Keratinocyte (primary cell): ENCODE measurements around the gene FAM219B. TPM values are rescaled to one million over a fixed set of nuclear protein-coding genes. Genes with fewer than 3 reads are reported as not detected.

Experiments used
- DNase-seq: peaks from one replicate; pipeline ENCODE4 v3.0.0-alpha.2; 2011; ENCODE audit warnings: low read depth, missing footprints, low spot score
- FAIRE-seq: peaks from 2 replicates; lab custom pipeline; 2011; peaks lifted over from hg19 to GRCh38; lab: Jason Lieb, UNC
- H2AFZ ChIP-seq: 2 replicates; pipeline ENCODE4 v1.6.0; 2012; ENCODE audit warnings: low read length, control low read depth, inconsistent platforms; ENCODE audit not compliant: control insufficient read depth
- H3K27ac ChIP-seq: 2 replicates; pipeline ENCODE4 v1.5.1; 2011; ENCODE audit warnings: low read length; ENCODE audit not compliant: control insufficient read depth, insufficient read depth
- H3K27me3 ChIP-seq: 3 replicates; pipeline ENCODE4 v1.6.0; 2011; ENCODE audit warnings: low read length; ENCODE audit not compliant: control insufficient read depth, insufficient read depth; ENCODE audit errors: extremely low read depth
- H3K36me3 ChIP-seq, 2 experiments: 2 replicates in 1 of 2; 3 replicates in 1 of 2; pipeline ENCODE4 v1.5.1; 2011; ENCODE audit warnings: low read length in 2 of 2, mild to moderate bottlenecking in 1 of 2; ENCODE audit not compliant: control insufficient read depth in 2 of 2, insufficient read depth in 2 of 2; ENCODE audit errors: extremely low read depth in 1 of 2
- H3K4me1 ChIP-seq: 3 replicates; pipeline ENCODE4 v1.5.1; 2011; ENCODE audit warnings: low read length; ENCODE audit not compliant: control insufficient read depth, insufficient read depth; ENCODE audit errors: extremely low read depth
- H3K4me2 ChIP-seq: 3 replicates; pipeline ENCODE4 v1.6.0; 2011; ENCODE audit warnings: low read depth, low read length; ENCODE audit not compliant: control insufficient read depth, insufficient read depth; ENCODE audit errors: extremely low read depth
- H3K4me3 ChIP-seq, 3 experiments: fragments of 200-600 bp in 1 of 3; sonication (generic) in 1 of 3; 2 replicates in 2 of 3; 3 replicates in 1 of 3; pipeline ENCODE4 v1.5.1; 2011 to 2016; ENCODE audit warnings: low read length in 3 of 3, mild to moderate bottlenecking in 3 of 3, control low read depth in 2 of 3, inconsistent platforms in 1 of 3, low read depth in 1 of 3, mixed read lengths in 1 of 3, mixed run types in 1 of 3, moderate library complexity in 1 of 3; ENCODE audit not compliant: control insufficient read depth in 2 of 3, insufficient read depth in 2 of 3; ENCODE audit errors: extremely low read depth in 1 of 3
- H3K79me2 ChIP-seq: 2 replicates; pipeline ENCODE4 v1.6.0; 2012; ENCODE audit warnings: low read length; ENCODE audit not compliant: control insufficient read depth, insufficient read depth
- H3K9ac ChIP-seq: 3 replicates; pipeline ENCODE4 v1.6.0; 2011; ENCODE audit warnings: low read length; ENCODE audit not compliant: control insufficient read depth, insufficient read depth; ENCODE audit errors: extremely low read depth
- H3K9me1 ChIP-seq: 3 replicates; pipeline ENCODE4 v1.6.0; 2011; ENCODE audit warnings: low read length; ENCODE audit not compliant: control insufficient read depth, insufficient read depth; ENCODE audit errors: extremely low read depth
- H3K9me3 ChIP-seq: 2 replicates; pipeline ENCODE4 v1.5.1; 2012; ENCODE audit warnings: low read depth, low read length; ENCODE audit not compliant: control insufficient read depth
- H4K20me1 ChIP-seq: 3 replicates; pipeline ENCODE4 v1.6.0; 2011; ENCODE audit warnings: low read length; ENCODE audit not compliant: control insufficient read depth, insufficient read depth; ENCODE audit errors: extremely low read depth
- CTCF ChIP-seq, 3 experiments: IDR thresholded peaks in 1 of 3; conservative IDR thresholded peaks in 1 of 3; optimal IDR thresholded peaks in 1 of 3; 2 replicates in 2 of 3; 3 replicates in 1 of 3; pipeline versions ENCODE3 to v1.5.1; 2011; ENCODE audit warnings: low read length in 3 of 3, mild to moderate bottlenecking in 3 of 3, moderate library complexity in 2 of 3, control low read depth in 1 of 3, inconsistent platforms in 1 of 3; ENCODE audit not compliant: insufficient read depth in 2 of 3; ENCODE audit errors: extremely low read depth in 1 of 3
- EZH2 ChIP-seq: IDR thresholded peaks from one replicate; pipeline ENCODE4 v1.6.1; 2012; ENCODE audit warnings: inconsistent platforms, mild to moderate bottlenecking, low read length, moderate library complexity
- dilution Hi-C: fragments of 300-500 bp; cut with MboI; formaldehyde crosslinking; loops from one replicate; pipeline ENCODE4 v1.7.0; 2020; ENCODE audit warnings: low sequenced_read_pairs; ENCODE audit not compliant: extremely low pct_ligation_motif_present
- polyA plus RNA-seq, 5 experiments: library from polyadenylated mRNA; depleted of rRNA in 3 of 5; stranded (reverse) in 3 of 5; stranded (forward) in 1 of 5; unstranded in 1 of 5; fragments of >200 nt; gene quantifications; 1 replicate in 1 of 5; 2 replicates in 3 of 5; 3 replicates in 1 of 5; pipeline versions ENCODE4 v1.2.1 to v1.2.3, GENCODE V29; 2011 to 2012; ENCODE audit warnings: missing spikeins in 2 of 5, low read depth in 1 of 5, low replicate concordance in 1 of 5

The FAM219B gene
- polyA plus RNA-seq, 1 donor (not counting 4 experiments of a cell fraction or from before 2014, with no cell fraction given), result 45.4 TPM

- TF ChIP-seq EZH2, result no peak
- no peak for TF ChIP-seq CTCF (optimal IDR thresholded peaks at IDR 0.05 in 1 of 3, IDR thresholded peaks at IDR 0.05 in 1 of 3, conservative IDR thresholded peaks at IDR 0.05 in 1 of 3; ENCODE audit: extremely low read depth in 1 of 3, insufficient read depth in 2 of 3, low read length in 3 of 3)
- peak within 1 kb of the TSS; percentile 93 for H2AFZ ChIP-seq
- peak within 1 kb of the TSS; percentile 87 for H3K4me2 ChIP-seq
- peaks cover 4% of the 10 kb centered on the region for H3K9me1 ChIP-seq
- H3K27me3 ChIP-seq, result no peaks in the 10 kb centered on the region
- H3K4me3 ChIP-seq, result peak within 1 kb of the TSS; percentile 62 to 80 (median 74)
- H4K20me1 ChIP-seq, result peaks cover 13% of the 10 kb centered on the region
- peaks cover 0 to 3% of the 10 kb centered on the region in 2 experiments for H3K36me3 ChIP-seq
- no peaks in the 10 kb centered on the region for H3K9me3 ChIP-seq
- dilution Hi-C loops, result no loop called here
- peak; percentile 42 for DNase-seq
- peak within 1 kb of the TSS; percentile 94 for H3K9ac ChIP-seq
- H3K27ac ChIP-seq, result peak within 1 kb of the TSS; percentile 91
- peaks cover 33% of the 10 kb centered on the region for H3K4me1 ChIP-seq
- H3K79me2 ChIP-seq, result peaks cover 39% of the 10 kb centered on the region
- no peak for FAIRE-seq
These were observed 33.5 kb downstream of the FAM219B start, which contains the start of gene SCAMP2 for GRCh38 chr15:74873036-74873755. Gene SCAMP2, minus strand, starts transcription at chr15:74873365. Its CDS starts 110 bp downstream, at chr15:74873255.

- FAIRE-seq, result no peak
- Histone ChIP-seq H3K4me3 (peak overlapping the region; percentile 62 to 80 (median 74)), H3K79me2 (peaks cover 44% of the 10 kb centered on the region), H3K4me1 (peaks cover 38% of the 10 kb centered on the region), H3K36me3 (peaks cover 0 to 3% of the 10 kb centered on the region in 2 experiments), H3K4me2 (peak overlapping the region; percentile 85), H4K20me1 (peaks cover 13% of the 10 kb centered on the region), H3K27me3 (no peaks in the 10 kb centered on the region), H3K9me1 (peaks cover 4% of the 10 kb centered on the region), H3K9me3 (no peaks in the 10 kb centered on the region), H3K27ac (peak overlapping the region; percentile 91), H3K9ac (peak overlapping the region; percentile 94), H2AFZ (no peak overlapping the region)
- dilution Hi-C loops, result no loop called here
- no peak for TF ChIP-seq EZH2
- no peak for TF ChIP-seq CTCF (optimal IDR thresholded peaks at IDR 0.05 in 1 of 3, IDR thresholded peaks at IDR 0.05 in 1 of 3, conservative IDR thresholded peaks at IDR 0.05 in 1 of 3; ENCODE audit: extremely low read depth in 1 of 3, insufficient read depth in 2 of 3, low read length in 3 of 3)
- DNase-seq, result no peak
These were observed 34.0 kb downstream of the FAM219B start for GRCh38 chr15:74872702-74873035.
